C4-2B (cell line): ENCODE data around the gene SPG11.

ENCODE experiments used
- CTCF ChIP-seq: fragments of 450-650 bp; conservative IDR thresholded peaks from 2 replicates; pipeline ENCODE4 v1.5.1; 2017; ENCODE audit warnings: mild to moderate bottlenecking
- ZFX ChIP-seq: fragments of 450-650 bp; IDR thresholded peaks from 2 replicates; pipeline ENCODE4 v1.6.1; 2017

DNA sequence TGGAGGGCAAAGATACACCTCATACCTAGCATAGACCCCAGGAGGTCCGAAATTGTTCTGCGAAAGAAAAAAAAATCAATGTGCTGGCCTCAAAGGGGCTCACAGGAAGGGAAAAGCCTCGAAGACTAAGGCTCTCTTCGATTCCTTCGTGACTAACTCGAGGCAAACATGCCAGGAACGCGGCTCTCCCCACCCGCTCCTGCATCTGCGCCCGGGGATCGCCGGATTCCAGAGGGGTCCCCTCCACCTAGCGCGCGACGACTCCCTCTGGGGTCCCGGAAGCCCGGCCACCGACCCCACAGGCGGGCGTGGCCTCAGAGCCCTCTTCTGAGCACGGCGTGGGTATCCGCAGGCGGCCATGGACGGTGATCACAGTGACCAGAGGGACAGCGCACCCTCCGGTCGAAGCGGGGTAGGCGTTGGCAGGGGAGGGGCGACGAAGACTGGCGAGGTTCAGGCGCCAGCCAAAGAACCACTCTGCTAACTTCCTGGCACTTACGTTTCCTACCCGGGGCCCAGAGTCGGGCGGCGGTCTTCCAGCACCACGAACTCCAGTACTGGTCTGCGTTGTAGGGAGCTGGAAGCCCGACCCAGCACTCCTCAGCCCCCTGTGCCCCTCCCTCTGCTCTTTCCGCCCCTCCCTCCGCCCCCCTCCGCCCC lies 127.0 kb downstream of the SPG11 start:
- peak; percentile 60 for TF ChIP-seq CTCF
- TF ChIP-seq ZFX, result no peak
